Adrenal gland (tissue), 5 donors: ENCODE data around the gene KPNA3.

ENCODE experiments used
- CTCF ChIP-seq, 6 experiments: fragments of 450-650 bp in 4 of 6; fragments of 200-600 bp in 2 of 6; sonication (generic) in 1 of 6; IDR thresholded peaks; 1 replicate in 5 of 6; 2 replicates in 1 of 6; pipeline versions ENCODE4 v1.5.1 to v1.8.0; 2016 to 2021; ENCODE audit warnings: antibody characterized with exemption in 6 of 6, mild to moderate bottlenecking in 2 of 6, moderate library complexity in 1 of 6
- POLR2A ChIP-seq, 2 donors: fragments of 450-650 bp; IDR thresholded peaks; one replicate each; pipeline ENCODE4 v1.6.1; 2017; ENCODE audit warnings: antibody characterized with exemption in 2 of 2, mild to moderate bottlenecking in 2 of 2, moderate library complexity in 1 of 2
- donor health status: DM: no; HTN: no; CAD: no.

DNA sequence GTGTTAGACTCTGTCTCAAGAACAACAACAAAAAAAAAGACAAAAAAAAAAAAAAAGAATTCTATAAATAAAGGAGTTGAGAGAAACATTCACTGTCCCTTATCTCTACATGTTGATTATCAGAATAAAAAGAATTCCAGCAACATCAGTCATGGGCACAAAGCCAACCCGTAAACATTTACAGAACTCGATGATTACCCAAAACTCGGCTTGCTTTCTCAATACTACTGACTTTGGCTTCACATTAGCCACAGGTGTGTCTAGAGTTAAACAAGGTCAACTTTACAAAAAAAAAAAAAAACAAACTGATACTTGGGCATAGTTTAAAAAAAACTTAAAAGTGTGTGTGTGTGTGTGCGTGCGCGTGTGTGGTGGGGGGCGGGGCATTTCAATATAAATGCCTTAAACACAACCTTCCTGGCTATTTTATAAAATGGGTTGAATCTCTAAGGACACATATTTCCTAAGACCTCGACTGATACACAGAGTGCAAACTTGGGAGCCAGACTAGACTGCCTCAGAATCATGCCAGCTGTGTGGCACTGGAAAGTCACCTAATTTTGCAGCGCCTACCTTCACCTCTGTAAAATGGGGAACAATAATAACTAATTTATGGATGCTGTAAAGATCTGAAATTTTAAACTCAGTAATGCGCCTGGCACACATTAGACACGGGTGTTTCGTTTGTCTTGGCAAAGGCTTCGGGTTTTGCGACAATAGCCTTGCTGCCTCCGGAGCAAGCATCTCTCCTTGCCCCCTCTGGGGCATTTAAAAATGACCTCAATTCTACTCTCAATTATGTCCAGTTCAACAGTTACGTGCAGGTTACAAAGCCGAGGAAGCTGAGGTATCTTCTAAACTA is 102.1 kb downstream of the KPNA3 start:
- TF ChIP-seq POLR2A (IDR thresholded peaks at IDR 0.05) (no peak), CTCF (IDR thresholded peaks at IDR 0.05) (no peak)
